ENCODE results near the gene MOSPD3.

Gene MOSPD3

DNA sequence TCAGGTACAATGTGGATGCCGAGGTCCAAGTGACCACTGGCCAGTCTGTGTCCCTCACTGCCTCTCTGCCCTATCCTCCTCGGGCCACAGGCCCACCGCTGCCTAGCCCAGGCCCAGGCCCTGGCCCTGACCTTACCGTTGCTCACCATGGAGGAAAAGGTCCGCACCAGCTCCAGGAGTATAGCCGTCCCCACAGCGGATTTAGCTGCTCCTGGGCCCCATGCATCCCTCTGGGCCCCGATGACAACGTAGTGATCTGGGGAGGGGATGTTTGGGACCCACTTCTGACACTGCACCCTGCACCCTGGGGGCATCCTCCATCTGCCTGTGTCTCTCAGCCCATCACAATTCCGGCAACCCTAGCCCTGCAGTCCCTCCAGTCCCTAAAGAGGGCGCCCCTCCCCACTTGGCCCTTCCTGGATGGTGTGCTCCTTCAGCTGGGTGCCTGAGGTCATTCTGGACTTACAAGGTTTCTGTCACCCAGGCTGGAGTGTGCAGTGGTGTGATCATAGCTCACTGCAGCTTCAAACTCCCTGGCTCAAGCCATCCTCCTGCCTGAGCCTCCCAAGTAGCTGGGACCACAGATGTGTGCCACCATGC is 16.9 kb downstream of the MOSPD3 start:
- no peak for TF ChIP-seq SPI1 (IDR thresholded peaks at IDR 0.05; ENCODE audit: borderline replicate concordance, low read depth)
- TF ChIP-seq REST (IDR thresholded peaks at IDR 0.05; ENCODE audit: insufficient replicate concordance, low read depth), result no peak
- no peak for TF ChIP-seq CTCF (IDR thresholded peaks at IDR 0.05; ENCODE audit: insufficient read depth, low read length)
- TF ChIP-seq POLR2AphosphoS5 (IDR thresholded peaks at IDR 0.05; ENCODE audit: low read depth), result no peak
- TF ChIP-seq GABPA (IDR thresholded peaks at IDR 0.05; ENCODE audit: low read depth), result no peak
- no peaks in the 10 kb centered on the region for H3K27me3 ChIP-seq (ENCODE audit: insufficient read depth, poor library complexity, severe bottlenecking)
- no peak overlapping the region for H3K4me3 ChIP-seq (replicated peaks; ENCODE audit: insufficient read depth, low read length)
- no peak overlapping the region for H3K27ac ChIP-seq (replicated peaks)
- peak in 1 of 2 experiments; percentile 44 for DNase-seq (ENCODE audit: low read depth in 1 of 2, low spot score in 1 of 2)

DNA sequence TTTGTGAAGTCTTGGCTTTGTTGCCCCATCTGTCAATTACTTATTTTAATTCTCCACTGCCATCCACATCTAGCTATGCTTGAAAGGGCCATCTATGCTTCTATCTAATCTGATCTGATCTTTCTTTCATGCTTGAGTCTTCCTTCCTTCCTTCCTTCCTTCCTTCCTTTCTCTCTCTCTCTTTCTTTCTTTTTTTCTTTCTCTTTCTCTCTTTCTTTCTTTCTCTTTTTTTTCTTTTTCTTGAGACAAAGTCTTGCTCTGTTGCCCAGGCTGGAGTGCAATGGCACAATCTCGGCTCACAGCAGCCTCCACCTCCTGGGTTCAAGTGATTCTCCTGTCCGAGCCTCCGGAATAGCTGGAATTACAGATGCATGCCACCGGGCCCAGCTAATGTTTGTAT is 17.7 kb downstream of the MOSPD3 start:
- H3K27ac ChIP-seq (replicated peaks), result no peak overlapping the region
- no peak for TF ChIP-seq POLR2AphosphoS5 (IDR thresholded peaks at IDR 0.05; ENCODE audit: low read depth)
- DNase-seq (ENCODE audit: low read depth in 1 of 2, low spot score in 1 of 2), result no peak
- no peak overlapping the region for H3K4me3 ChIP-seq (replicated peaks; ENCODE audit: insufficient read depth, low read length)
- H3K27me3 ChIP-seq (ENCODE audit: insufficient read depth, poor library complexity, severe bottlenecking), result no peaks in the 10 kb centered on the region

- no peak for TF ChIP-seq SPI1 (IDR thresholded peaks at IDR 0.05; ENCODE audit: borderline replicate concordance, low read depth)
- peak; percentile 13 for TF ChIP-seq CTCF (IDR thresholded peaks at IDR 0.05; ENCODE audit: insufficient read depth, low read length)
- Histone ChIP-seq H3K4me3 (replicated peaks; ENCODE audit: insufficient read depth, low read length) (peak overlapping the region; percentile 70), H3K27me3 (ENCODE audit: insufficient read depth, poor library complexity, severe bottlenecking) (no peaks in the 10 kb centered on the region), H3K27ac (replicated peaks) (peak overlapping the region; percentile 45; the same call in 1 of the 2 replicates)
- peak; percentile 63 to 70 for DNase-seq (ENCODE audit: low read depth in 1 of 2, low spot score in 1 of 2)
Observed at GRCh38 chr7:100632951-100633717, 20.8 kb downstream of the MOSPD3 start.

GRCh38 chr7:100639995-100640516 is 27.7 kb downstream of the MOSPD3 start:
- DNase-seq (ENCODE audit: low read depth in 1 of 2, low spot score in 1 of 2), result no peak
- Histone ChIP-seq H3K27ac (replicated peaks) (no peak overlapping the region), H3K27me3 (ENCODE audit: insufficient read depth, poor library complexity, severe bottlenecking) (no peaks in the 10 kb centered on the region), H3K4me3 (replicated peaks; ENCODE audit: insufficient read depth, low read length) (no peak overlapping the region)
- TF ChIP-seq CTCF (IDR thresholded peaks at IDR 0.05; ENCODE audit: insufficient read depth, low read length) (no peak), GABPA (IDR thresholded peaks at IDR 0.05; ENCODE audit: low read depth) (no peak), SPI1 (IDR thresholded peaks at IDR 0.05; ENCODE audit: borderline replicate concordance, low read depth) (no peak), REST (IDR thresholded peaks at IDR 0.05; ENCODE audit: insufficient replicate concordance, low read depth) (no peak), POLR2AphosphoS5 (IDR thresholded peaks at IDR 0.05; ENCODE audit: low read depth) (no peak)
